Measurements from ENCODE around the gene SEPHS1.

DNA sequence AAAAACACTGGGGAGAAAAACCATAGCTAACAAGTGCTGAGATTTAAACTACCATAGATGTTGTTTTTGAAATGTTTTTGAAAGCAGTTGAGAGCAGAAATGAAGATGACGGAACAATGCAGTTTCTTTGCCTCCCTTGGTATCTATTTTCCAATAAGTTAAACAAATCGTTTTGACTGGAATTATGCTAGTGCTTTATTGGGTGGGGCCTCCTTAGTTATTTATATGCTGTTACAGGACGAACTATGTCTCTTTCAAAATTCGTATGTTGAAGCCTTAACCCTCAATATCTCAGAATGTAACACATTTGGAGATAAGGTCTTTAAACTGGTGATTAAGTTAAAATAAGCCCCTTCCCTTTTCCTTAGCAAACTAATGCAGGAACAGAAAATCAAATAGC lies 45.5 kb upstream of the SEPHS1 start:
- TF ChIP-seq, protein P1, sequence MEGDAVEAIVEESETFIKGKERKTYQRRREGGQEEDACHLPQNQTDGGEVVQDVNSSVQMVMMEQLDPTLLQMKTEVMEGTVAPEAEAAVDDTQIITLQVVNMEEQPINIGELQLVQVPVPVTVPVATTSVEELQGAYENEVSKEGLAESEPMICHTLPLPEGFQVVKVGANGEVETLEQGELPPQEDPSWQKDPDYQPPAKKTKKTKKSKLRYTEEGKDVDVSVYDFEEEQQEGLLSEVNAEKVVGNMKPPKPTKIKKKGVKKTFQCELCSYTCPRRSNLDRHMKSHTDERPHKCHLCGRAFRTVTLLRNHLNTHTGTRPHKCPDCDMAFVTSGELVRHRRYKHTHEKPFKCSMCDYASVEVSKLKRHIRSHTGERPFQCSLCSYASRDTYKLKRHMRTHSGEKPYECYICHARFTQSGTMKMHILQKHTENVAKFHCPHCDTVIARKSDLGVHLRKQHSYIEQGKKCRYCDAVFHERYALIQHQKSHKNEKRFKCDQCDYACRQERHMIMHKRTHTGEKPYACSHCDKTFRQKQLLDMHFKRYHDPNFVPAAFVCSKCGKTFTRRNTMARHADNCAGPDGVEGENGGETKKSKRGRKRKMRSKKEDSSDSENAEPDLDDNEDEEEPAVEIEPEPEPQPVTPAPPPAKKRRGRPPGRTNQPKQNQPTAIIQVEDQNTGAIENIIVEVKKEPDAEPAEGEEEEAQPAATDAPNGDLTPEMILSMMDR (conservative IDR thresholded peaks at IDR 0.05 in 1 of 2, IDR thresholded peaks at IDR 0.05 in 1 of 2; ENCODE audit: extremely low read depth in 1 of 2, insufficient read depth in 1 of 2, low read depth in 1 of 2, low read length in 2 of 2): no peak
- no peak for TF ChIP-seq EZH2 (IDR thresholded peaks at IDR 0.05; ENCODE audit: borderline replicate concordance, low read length)
